GM19328 (cell line): ENCODE data around the gene QSOX1.

Experiments used
- ATAC-seq: cut with Tn5 transposase; IDR thresholded peaks from one replicate; pipeline ENCODE4 v1.9.1; 2021; ENCODE audit warnings: mild to moderate bottlenecking, moderate library complexity; ENCODE audit not compliant: unreplicated experiment

Gene QSOX1

GRCh38 chr1:180232521-180233043 lies 77.9 kb downstream of the QSOX1 start:
- no peak for ATAC-seq

DNA sequence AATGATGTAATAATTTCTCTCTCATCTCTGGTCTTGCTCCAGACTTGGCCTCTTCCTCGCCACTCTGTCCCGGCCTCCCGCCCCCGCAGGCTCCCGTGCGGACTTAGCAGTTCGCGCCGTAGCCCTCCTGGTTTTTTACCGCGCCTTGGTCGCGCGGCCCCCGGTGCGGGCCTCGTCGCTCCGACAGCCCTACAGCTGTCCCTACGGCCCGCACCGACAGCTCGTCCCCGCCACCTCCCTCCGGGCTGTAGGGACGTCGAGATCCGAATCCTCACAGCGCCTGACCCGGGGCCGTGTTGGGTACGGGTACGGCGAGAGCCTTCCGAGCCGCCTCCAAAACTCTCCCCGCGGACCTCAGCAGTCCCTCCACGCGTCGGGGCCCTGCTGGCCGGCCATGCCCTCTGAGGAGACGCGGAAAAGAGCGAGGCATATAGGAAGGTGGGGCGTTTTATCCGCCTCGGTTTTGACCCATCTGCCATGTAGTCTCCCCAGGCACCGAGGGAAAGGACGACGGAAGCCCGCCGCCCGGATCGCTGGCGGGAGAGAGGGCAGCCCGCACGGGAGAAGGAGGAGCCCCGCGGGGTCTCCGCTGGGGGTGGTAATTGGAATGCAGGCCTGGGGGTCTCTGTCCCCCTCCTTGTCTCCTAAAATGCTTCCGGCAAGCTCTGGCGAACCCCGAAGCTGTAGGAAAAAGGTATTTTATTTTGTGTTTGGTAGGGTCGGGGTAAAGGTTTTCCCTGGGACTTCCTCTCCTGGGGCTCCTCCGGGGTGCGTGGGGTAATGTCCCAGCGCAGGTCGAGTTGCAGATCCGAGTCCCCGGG lies 78.7 kb downstream of the QSOX1 start:
- no peak for ATAC-seq

DNA sequence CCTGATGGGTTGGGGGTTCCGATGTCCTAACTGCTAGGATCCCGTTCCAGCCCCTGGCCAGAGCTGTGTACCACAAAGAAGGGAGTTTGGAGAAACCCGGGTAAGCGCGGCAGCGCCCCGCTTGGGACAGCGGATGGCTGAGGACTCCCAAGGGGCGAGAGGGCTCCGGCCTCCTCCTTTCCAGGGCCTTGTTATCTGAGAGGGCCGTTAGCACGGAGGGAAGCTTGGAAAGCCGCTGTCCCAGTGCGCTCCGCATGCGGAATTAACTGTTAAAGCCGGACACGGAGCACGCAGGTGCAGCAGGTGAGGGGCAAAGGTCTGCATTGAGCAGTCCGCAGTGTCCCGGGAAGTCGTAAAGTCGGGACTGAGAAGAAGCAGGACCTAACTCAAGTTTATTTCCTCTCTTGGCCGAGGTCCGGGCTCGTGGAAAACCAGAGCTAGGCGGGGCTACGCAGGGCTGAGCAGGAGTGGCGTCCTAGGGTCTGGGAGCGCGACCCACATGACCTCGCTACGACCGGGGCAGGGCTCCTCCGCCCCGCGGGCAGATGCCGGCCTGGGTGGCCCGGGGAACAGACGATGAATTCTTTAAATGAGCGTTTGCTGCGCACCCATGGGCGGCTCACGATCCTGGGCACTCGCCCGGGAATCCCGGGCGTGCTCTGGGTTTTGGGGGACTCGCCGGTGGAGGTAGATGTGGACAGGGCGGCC lies 79.9 kb downstream of the QSOX1 start:
- ATAC-seq = no peak

GRCh38 chr1:180235077-180235501 lies 80.4 kb downstream of the QSOX1 start:
- ATAC-seq = no peak

DNA sequence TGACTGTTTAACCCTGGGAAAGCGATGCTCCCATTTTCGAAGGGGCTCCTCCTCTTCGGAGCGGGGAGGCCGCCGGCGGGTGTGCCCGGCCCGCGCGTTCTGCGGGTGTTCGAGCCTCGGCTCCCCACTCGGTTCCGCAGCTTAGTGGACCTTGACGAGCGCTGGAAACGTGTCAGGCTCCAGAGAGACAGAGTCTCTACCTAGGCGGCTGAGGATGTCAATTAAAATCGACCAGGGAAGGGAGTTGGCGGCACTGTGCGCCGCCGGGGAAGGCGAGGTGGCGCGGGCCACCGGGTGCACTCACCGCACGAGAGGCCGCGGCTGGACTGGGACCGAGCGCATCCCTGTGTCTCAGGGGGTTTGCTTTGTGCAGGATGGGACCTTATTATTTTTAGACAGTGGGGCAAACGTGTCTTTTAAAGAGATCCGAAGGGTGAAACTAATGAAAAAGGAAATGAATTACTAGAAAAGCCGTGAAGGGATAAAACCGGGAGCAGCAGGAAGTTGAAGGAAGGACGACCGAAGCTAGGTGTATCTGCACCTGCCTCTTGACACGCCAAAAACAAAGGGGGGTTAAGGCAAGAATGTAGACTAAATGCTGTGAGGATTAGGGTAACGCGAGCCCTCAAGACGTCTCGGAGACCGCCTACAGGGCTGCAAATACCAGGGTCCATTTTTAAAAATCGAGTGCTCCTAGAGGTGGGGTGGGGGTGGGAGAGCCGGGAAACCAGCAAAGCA lies 81.0 kb downstream of the QSOX1 start:
- no peak for ATAC-seq

GRCh38 chr1:180236698-180237509 lies 82.2 kb downstream of the QSOX1 start:
- ATAC-seq = no peak

DNA sequence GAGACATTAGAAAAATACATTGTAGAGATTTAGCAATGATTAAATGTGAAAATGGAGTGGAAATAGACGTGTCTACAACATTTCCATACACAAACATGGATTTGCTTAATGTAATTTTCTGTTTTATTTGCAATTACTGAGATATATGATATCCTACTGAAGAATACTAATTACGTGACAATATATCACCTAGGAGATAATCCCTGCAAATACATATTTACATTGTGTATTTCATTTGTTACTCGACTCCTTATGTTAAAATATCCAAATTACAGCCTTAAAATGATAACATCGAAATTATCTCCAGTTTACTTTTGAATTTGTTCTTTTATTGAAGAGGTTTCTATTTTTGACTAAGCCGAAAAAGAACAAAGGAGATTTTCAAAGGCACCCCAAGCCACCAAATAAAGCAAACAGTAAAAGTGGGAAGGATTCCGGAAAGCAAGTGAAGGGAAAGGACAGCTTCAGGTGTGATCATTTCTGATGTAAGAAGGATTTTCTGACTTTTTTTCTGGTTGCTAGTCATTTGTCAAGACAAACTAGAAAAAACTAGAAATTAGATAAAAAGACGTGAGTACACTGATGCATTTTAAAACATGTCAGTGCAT lies 83.3 kb downstream of the QSOX1 start:
- ATAC-seq = no peak

GRCh38 chr1:180238675-180239074 lies 84.0 kb downstream of the QSOX1 start:
- ATAC-seq = no peak

DNA sequence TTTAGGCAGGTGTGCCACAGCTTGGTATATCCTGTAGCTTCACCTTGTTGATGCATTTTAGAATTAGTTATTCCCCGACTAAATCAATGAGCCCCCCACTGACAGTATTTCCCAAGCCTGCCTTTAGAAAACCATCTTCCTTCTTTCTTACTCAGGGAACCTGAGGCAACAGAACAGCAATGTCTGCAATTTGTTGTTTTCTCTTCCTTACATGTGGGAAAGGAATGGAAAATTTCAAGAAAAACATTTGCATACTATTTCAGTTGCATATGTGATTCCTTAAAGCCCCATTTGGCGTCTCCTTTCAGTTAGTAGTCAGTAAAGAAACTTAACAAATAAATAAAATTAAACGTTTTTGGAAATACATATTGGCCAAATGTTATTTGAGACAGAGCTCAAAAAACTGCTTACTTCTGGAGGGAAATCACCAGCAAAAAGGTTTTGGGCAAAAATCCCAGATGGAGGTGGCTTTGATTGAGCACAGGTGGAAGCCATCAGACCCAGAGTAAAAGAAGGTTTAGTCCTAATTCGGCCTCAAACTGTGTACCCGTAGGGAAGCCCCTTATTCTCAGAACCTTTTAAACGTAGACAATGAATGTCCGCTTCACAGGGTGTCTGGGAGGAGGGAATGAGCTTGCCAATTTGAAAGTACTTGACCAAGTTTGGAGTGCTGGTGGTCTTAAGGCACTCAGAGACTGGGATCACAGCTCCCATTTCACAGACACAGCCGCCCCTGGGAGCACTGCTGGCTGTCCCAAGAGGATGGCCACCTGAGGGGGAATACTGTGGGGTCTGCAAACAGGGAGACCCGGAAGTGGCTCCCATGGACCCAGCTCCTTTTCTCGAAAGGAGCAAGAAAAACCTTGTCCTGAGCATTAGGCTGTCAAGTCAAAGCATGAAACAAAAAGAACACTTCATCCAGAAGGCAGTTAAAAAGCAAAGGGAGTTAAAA lies 84.8 kb downstream of the QSOX1 start:
- no peak for ATAC-seq

DNA sequence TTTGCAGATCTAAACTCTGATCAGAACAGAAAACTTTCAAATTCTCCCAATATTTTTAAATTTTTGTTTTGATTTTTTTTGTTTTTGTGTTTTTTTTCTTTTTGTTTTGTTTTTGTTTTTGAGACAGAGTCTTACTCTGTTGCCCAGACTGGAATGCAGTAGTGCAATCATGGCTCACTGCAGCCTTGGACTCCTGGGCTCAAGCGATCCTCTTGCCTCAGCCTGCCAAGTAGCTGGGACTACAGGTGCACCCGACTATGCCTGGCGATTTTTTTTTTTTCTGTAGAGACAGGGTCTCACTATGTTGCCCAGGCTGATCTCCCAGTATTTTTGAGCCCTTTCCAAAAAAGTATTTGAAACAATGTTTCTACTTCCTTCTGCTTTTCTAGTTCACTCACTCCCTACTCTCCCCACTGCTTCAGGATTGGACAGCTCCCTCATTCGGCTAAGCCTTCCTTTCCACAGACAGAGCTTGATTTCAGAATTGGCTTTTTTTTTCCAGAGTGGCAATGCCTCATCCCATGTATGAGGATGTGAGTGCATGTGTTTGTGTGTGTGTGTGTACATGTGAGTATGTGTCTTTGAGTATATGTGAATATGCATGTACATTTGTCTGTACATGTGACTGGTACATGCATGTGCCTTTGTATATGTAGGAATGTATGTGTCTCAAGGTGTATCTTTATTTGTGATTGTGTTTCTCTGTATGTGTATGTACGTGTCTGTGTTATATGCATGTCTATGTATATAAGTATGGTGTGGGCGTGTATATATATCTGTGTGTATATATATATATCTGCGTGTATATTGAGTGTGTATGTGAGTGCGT lies 87.3 kb downstream of the QSOX1 start:
- no peak for ATAC-seq

DNA sequence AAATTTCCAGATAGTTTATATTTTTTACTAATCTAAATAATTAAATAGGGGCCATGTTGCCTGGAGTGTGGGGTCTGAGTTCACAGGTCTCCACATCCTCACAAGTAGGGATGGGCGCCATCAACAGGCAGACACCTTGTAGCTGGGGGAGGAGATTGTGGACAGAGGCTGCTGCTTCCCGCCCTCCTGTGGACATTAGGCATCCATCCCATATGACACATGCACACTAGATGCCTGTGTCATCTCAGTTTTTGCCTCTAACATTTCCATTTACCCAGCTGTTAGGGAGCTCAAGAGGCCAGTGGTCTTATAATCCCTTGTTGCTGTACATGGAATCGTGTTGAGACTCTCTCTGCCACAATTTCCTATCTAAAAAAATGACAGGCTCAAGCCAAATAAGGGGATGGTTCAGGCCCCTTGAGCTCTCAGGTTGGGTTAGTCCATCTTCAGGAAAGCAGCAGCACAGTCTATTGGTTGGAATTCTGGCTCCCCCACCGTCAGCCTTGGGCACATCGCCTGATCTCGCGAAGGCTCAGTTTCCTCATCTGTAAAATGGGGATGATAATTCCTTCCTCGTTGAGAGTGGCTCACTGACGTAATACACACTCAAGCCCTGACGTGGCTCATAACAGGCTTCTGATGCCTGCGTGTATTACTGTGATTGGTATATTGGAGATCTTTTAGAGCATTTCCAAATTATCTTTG lies 89.0 kb downstream of the QSOX1 start:
- ATAC-seq = no peak

DNA sequence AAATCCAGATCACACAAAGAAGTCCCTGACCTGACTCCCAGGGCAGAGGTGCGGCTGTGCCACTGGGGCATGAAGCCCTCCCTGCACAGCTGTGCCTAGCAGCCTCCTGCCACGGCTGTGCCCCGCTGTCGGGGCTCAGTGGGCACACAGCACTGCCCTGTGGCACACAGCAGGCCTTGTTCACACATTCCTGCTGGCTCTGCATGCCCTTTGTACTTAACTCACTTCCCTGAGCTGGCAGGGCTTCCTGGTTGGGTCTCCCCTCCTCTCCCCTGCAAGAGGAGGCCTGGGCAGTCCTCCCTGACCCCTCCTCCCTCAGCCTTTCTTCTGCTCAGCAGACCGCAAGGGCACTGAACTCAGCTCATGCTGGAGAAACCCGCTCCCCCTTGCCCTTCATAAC lies 90.2 kb downstream of the QSOX1 start:
- no peak for ATAC-seq

GRCh38 chr1:180246579-180246978 lies 91.9 kb downstream of the QSOX1 start:
- ATAC-seq = no peak

- ATAC-seq = no peak
These were observed 92.4 kb downstream of the QSOX1 start for GRCh38 chr1:180247061-180247460.

GRCh38 chr1:180247580-180247979 lies 92.9 kb downstream of the QSOX1 start:
- no peak for ATAC-seq

DNA sequence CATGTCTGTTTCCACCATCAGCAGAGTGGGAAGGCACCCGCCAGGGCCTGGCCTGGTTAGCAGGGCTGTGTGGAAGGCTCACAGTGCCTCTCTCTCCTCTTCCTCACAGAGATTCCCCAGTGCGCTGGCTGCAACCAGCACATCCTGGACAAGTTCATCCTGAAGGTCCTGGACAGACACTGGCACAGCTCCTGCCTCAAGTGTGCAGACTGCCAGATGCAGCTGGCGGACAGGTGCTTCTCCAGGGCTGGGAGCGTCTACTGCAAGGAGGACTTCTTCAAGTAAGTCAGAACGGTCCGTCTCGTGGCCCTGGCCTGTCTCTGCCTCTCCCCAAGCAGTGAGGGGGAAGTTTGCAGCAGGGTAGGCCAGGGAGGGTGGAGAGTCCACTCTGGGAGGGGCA lies 93.5 kb downstream of the QSOX1 start:
- no peak for ATAC-seq
